ENCODE data around the gene CHD9NB. TPM values are rescaled to one million over a fixed set of nuclear protein-coding genes. Genes with fewer than 3 reads are reported as not detected.
A peak's percentile ranks its signal among the peaks of the same experiment; 100 is the strongest.

CHD9NB gene
- total and polyA plus RNA-seq, 10 of the 15 experiments (the other 5 are each of a cell fraction or from before 2014, with no cell fraction given): 0.14 to 1.6 (median 0.73) TPM

- TF ChIP-seq CUX1 (IDR thresholded peaks at IDR 0.05; ENCODE audit: insufficient replicate concordance, low read depth, low read length) (peak; percentile 17), SPI1 (IDR thresholded peaks at IDR 0.05; ENCODE audit: borderline replicate concordance, insufficient read depth, low read depth, low read length) (no peak), TAF1 (IDR thresholded peaks at IDR 0.05; ENCODE audit: borderline replicate concordance, low read depth, low read length) (no peak), E4F1 (IDR thresholded peaks at IDR 0.05; ENCODE audit: borderline replicate concordance, partially characterized antibody) (no peak), PRDM15 (CRISPR knock-in tag; IDR thresholded peaks at IDR 0.05) (no peak), JUNB (IDR thresholded peaks at IDR 0.05) (no peak), CREB1 (IDR thresholded peaks at IDR 0.05; ENCODE audit: low read depth) (no peak), RFX5 (IDR thresholded peaks at IDR 0.05; ENCODE audit: low read depth, low read length) (no peak), NFXL1 (IDR thresholded peaks at IDR 0.05; ENCODE audit: borderline replicate concordance) (no peak), ZNF687 (IDR thresholded peaks at IDR 0.05) (no peak), ZNF24 (IDR thresholded peaks at IDR 0.05) (no peak), IKZF1 (conservative IDR thresholded peaks at IDR 0.05) (peak; percentile 57), RCOR1 (conservative IDR thresholded peaks at IDR 0.05; ENCODE audit: low read depth, low read length) (no peak), RELA (IDR thresholded peaks at IDR 0.05; ENCODE audit: borderline replicate concordance, partially characterized antibody) (no peak)
These were observed 19.1 kb upstream of the CHD9NB start (continued) for GRCh38 chr16:53071748-53072301.

Data from GM12878 (cell line).